PC-9 (cell line): ENCODE results near the gene SLC22A31.
"Not testable (repeated sequence)": the region's sequence is repeated elsewhere in the genome, so short reads cannot be mapped to it uniquely, and the experiment has no call there.

ENCODE experiments used
- CTCF ChIP-seq: fragments of 200-600 bp; sonication (generic); conservative IDR thresholded peaks from 2 replicates; pipeline ENCODE4 v1.6.1; 2017; ENCODE audit warnings: mixed run types, antibody characterized with exemption, mild to moderate bottlenecking, moderate library complexity
- EZH2 ChIP-seq: fragments of 200-600 bp; sonication (generic); IDR thresholded peaks from 2 replicates; pipeline ENCODE4 v1.8.0; 2017; ENCODE audit warnings: antibody characterized with exemption, low read depth

- not testable (repeated sequence) for TF ChIP-seq CTCF, EZH2
These were observed 47.4 kb upstream of the SLC22A31 start for GRCh38 chr16:89247734-89248075.
